Left renal cortex interstitium (tissue), 4 donors: ENCODE data around the gene ZNF879. TPM values are rescaled to one million over a fixed set of nuclear protein-coding genes. Genes with fewer than 3 reads are reported as not detected.
A peak's percentile ranks its signal among the peaks of the same experiment; 100 is the strongest.

Experiments
- DNase-seq, 4 donors: peaks; one replicate each; pipeline ENCODE4 v3.0.0-alpha.2; 2013; ENCODE audit warnings: low read depth in 4 of 4, low spot score in 2 of 4, missing footprints in 1 of 4
- polyA plus RNA-seq, 4 donors: library from polyadenylated mRNA; unstranded; fragments of 120-200 nt; gene quantifications; one replicate each; pipeline ENCODE4 v1.2.1, GENCODE V29; 2013; ENCODE audit not compliant: insufficient read length in 4 of 4

Gene ZNF879
- polyA plus RNA-seq, 4 donors, result 8.0 to 8.5 (median 8.1) TPM

GRCh38 chr5:178998441-178998840 is 25.2 kb upstream of the ZNF879 start:
- no peak for DNase-seq

- no peak for DNase-seq
These were observed 17.0 kb upstream of the ZNF879 start for GRCh38 chr5:179006564-179006963.

- DNase-seq, result no peak
These were observed 14.9 kb upstream of the ZNF879 start for GRCh38 chr5:179008667-179009066.

DNA sequence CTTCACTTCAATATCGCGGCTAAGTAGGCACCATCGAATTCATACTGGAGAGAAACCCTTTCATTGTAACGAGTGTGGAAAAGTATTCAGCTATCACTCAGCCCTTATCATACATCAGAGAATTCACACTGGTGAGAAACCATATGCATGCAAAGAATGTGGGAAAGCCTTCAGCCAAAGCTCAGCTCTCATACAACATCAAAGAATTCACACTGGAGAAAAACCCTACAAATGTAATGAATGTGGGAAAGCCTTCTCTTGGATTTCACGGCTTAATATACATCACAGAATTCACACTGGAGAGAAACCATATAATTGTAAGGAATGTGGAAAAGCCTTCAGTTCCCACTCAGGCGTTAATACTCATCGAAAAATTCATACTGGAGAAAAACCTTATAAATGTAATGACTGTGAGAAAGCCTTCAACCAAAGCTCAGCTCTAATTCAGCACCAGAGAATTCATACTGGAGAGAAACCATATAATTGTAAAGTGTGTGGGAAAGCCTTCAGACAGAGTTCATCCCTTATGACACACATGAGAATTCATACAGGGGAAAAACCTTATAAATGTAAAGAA is 9.5 kb downstream of the ZNF879 start:
- no peak for DNase-seq

DNA sequence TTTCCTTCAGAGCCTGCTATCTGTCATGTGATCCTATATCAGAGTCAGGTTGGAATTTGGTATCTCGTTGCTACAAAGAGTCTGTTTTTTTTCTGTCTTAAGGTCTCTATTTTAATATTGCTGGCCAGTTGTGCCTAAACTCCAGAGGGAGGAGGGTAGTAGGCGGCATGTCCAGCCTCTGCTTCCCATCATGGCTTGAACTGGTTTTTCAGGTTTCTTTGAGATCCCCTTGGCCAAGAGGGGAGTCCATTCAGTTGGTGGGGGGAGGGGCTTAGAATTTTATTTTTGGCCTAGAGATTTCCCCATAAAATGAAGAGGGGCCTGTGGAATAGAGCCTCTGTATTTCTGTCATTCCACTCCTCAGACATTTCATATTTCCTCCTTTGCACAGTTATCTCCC is 21.2 kb downstream of the ZNF879 start:
- no peak for DNase-seq

- DNase-seq, result no peak
These were observed 28.2 kb downstream of the ZNF879 start for GRCh38 chr5:179051784-179052183.

GRCh38 chr5:179054036-179054785 is 30.6 kb downstream of the ZNF879 start:
- no peak for DNase-seq

DNA sequence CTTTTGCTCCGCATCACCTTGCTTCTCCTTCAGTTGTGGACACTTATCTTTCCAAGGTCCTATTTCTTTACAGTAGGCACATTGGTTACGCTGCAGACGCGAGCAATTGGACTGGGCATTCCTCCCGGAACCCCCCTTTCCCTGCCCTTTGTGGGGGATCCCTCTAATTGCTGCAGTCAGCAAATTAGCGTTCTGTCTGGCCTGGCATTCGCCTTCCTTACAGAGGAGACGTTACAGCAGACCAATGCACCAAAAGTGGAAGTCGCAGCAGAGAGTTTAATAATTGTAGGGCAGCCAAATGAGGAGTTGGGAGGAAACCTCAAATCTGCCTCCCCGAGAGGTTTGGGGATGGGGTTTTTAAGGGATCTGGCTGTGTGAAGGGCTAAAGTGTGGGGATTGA is 31.3 kb downstream of the ZNF879 start:
- DNase-seq, result no peak

DNA sequence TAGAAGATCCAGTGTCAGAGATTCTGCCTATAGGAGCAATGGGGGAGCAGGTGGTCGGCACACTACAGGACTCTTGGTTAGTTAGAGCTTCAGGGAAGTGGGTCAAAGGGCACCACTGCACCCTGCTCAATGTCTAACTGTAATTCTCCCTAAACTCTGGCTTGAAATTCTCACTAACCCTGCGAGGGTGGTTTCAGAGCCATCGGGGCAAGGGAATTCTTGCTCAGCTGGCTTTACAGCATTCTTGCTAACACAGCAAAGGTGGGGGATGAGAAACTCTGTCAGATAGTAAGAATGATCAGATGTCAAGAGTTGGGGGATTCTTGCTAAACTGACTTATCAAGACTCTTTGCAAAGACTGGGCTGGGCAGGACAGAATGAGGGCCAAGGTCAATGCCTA is 31.8 kb downstream of the ZNF879 start:
- no peak for DNase-seq

DNA sequence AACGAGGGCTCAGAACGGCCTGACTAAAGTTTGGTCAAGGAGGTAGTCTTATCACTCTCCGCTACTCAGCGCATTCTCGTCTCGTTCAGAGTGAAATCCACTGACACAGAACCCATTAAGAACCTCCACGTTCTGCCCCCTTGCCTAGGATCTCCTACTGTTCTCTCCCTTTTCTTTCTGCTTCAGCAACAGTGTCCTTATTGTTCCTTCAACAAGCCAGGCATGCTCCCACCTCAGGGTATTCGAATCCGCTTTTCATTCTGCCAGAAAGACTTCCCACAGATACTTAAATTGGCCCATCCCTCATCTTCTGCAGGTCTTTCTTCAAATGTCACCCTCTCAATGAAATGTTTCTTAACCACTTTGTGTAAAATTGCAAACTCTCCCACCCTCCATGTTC is 32.2 kb downstream of the ZNF879 start:
- DNase-seq, result no peak

DNA sequence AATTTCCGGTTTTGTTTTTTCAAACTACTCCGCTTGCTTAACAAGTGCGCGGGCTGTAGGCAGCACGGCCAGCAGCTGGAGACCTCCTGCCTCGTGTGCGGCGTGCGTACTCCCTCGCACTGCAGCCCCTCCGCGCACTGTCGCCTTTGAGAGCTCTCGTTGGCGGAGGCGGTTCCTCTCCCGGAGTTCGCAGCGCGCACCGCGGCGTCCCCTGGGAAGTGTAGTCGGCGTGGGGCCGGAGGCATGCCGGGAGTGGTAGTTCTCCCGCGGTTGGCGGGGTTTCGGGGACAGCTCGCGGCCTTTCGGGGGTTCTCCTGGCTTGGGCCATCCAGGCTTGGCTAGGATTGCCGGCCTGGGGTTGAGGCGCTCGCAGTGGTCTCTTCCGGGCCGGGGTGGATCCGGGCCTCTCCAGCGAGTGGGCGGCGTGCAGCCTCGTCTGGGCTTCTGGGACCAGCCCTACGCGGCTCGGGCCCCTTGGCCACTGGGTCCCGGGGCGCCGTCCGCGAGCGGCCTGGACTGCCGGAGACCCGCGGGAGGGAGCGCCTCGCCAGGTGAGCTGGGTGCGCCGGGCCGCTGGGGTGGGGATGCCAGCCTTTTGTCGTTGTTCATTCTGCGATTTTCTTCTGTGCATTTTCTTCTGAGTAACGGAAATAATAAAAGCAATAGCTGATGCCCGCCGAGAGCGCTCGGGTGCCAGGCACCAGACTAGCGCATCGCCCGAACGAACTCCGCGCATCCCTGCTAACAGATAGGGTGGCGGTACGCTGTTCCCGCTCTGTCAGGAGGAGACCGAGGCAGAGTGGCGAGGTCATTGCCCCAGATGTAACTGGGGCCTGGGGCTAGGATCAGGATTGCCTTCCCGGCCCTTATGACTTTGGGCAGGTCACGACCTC is 36.8 kb downstream of the ZNF879 start, which contains the start of gene ZNF354C:
Gene ZNF354C (plus strand): TSS at position 258 of the 893 bp plus-strand sequence. CDS start 1,696 bp downstream, outside the sequence.
- DNase-seq, result peak; percentile 75 to 88 (median 82)

- DNase-seq, result no peak
These were observed 37.4 kb downstream of the ZNF879 start for GRCh38 chr5:179061025-179061424.

GRCh38 chr5:179065703-179066102 is 42.1 kb downstream of the ZNF879 start:
- DNase-seq, result no peak

GRCh38 chr5:179079165-179079987 is 55.8 kb downstream of the ZNF879 start:
- DNase-seq, result no peak

DNA sequence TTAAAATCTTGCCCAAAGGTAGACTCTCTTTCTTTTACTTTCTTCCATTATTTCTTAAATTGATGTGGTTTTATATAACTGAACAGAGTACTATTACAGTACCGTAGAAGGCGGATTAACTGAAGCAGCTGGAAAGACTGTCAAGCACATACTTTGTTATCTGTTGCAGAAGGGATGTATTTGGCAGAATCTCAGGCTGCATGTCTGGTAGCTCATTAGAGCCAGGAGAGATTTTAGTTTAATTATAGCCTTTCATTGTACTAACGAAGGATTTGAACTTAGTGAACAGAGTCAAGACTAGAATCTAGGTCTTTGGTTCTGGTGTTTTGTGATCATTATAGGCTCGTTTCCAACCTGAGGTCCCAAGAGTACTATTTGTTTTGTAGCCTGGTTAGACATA is 57.1 kb downstream of the ZNF879 start:
- no peak for DNase-seq

Other genes with a start within 250 kb of the ZNF879 start
- gene ZNF354B, start 163.9 kb upstream of the ZNF879 start, polyA plus RNA-seq, result 10 to 100 TPM; 18.0 to 33.8 (median 26.0) TPM
- gene ZFP2, start 127.9 kb upstream of the ZNF879 start, polyA plus RNA-seq, result 1 to 10 TPM; 6.2 to 9.4 (median 7.7) TPM
- gene ZNF454, start 82.6 kb upstream of the ZNF879 start, polyA plus RNA-seq, result 10 to 100 TPM in 1 of 4 donors, 1 to 10 TPM in 3; 5.1 to 10.6 (median 7.0) TPM
- 1 to 10 TPM in 2 of 4 donors, under 1 TPM in 2; 0.37 to 2.0 (median 1.1) TPM for gene GRM6, start 28.5 kb upstream of the ZNF879 start, polyA plus RNA-seq
- 10 to 100 TPM; 15.8 to 17.4 (median 16.6) TPM for gene ZNF354C, start 36.6 kb downstream of the ZNF879 start, polyA plus RNA-seq